Bronchial epithelial cell (primary cell): ENCODE results near the gene IMPA2. TPM values are rescaled to one million over a fixed set of nuclear protein-coding genes. Genes with fewer than 3 reads are reported as not detected.
A peak's percentile ranks its signal among the peaks of the same experiment; 100 is the strongest.

Source experiments
- DNase-seq: peaks from one replicate; pipeline ENCODE4 v3.0.0-alpha.2; 2010; ENCODE audit warnings: low read depth
- FAIRE-seq: peaks from 2 replicates; lab custom pipeline; 2011; peaks lifted over from hg19 to GRCh38; lab: Jason Lieb, UNC
- H3K27me3 ChIP-seq: 2 replicates; pipeline ENCODE4 v1.5.1; 2011; ENCODE audit warnings: low read length; ENCODE audit not compliant: control insufficient read depth, insufficient read depth
- H3K36me3 ChIP-seq: 2 replicates; pipeline ENCODE4 v1.5.1; 2011; ENCODE audit warnings: low read length; ENCODE audit not compliant: control insufficient read depth, insufficient read depth
- H3K4me3 ChIP-seq: 2 replicates; pipeline ENCODE4 v1.5.1; 2011; ENCODE audit warnings: mild to moderate bottlenecking, low read depth, low read length, control low read depth
- CTCF ChIP-seq: IDR thresholded peaks from 2 replicates; pipeline ENCODE4 v1.5.1; 2011; ENCODE audit warnings: mild to moderate bottlenecking, moderate library complexity, low read length, control low read depth, inconsistent platforms; ENCODE audit not compliant: insufficient read depth, severe bottlenecking
- total RNA-seq: library from RNA; depleted of rRNA; stranded (reverse); fragments of >200 nt; gene quantifications from 2 replicates; pipeline ENCODE4 v1.2.1, GENCODE V29; 2014

IMPA2 gene
- total RNA-seq, 1 donor from 2014 or later: 66.1 TPM

GRCh38 chr18:11950824-11951223 lies 30.5 kb upstream of the IMPA2 start:
- Histone ChIP-seq H3K36me3 (no peaks in the 10 kb centered on the region), H3K27me3 (no peaks in the 10 kb centered on the region), H3K4me3 (no peak overlapping the region)
- TF ChIP-seq CTCF: no peak
- FAIRE-seq (no peak), DNase-seq (no peak)

GRCh38 chr18:11951390-11951851 lies 29.9 kb upstream of the IMPA2 start:
- FAIRE-seq: no peak
- Histone ChIP-seq H3K27me3 (no peaks in the 10 kb centered on the region), H3K36me3 (no peaks in the 10 kb centered on the region), H3K4me3 (no peak overlapping the region)
- DNase-seq: no peak
- TF ChIP-seq CTCF: no peak

GRCh38 chr18:11953113-11953512 lies 28.2 kb upstream of the IMPA2 start:
- no peaks in the 10 kb centered on the region for H3K36me3 ChIP-seq
- FAIRE-seq: no peak
- TF ChIP-seq CTCF: no peak
- DNase-seq: no peak
- H3K27me3 ChIP-seq: no peaks in the 10 kb centered on the region
- H3K4me3 ChIP-seq: no peak overlapping the region

- FAIRE-seq (no peak), DNase-seq (peak; percentile 74)
- no peak for TF ChIP-seq CTCF
Observed at GRCh38 chr18:11955239-11956029, 25.9 kb upstream of the IMPA2 start.

GRCh38 chr18:11956371-11957308 lies 24.7 kb upstream of the IMPA2 start:
- TF ChIP-seq CTCF: no peak
- no peaks in the 10 kb centered on the region for H3K36me3 ChIP-seq
- H3K27me3 ChIP-seq: no peaks in the 10 kb centered on the region
- FAIRE-seq (no peak), DNase-seq (no peak)
- H3K4me3 ChIP-seq: no peak overlapping the region

More at GRCh38 chr18:11955239-11956029, 25.9 kb upstream of the IMPA2 start:
- H3K4me3 ChIP-seq: no peak overlapping the region
- no peaks in the 10 kb centered on the region for H3K27me3 ChIP-seq
- H3K36me3 ChIP-seq: no peaks in the 10 kb centered on the region
